SK-N-DZ (cell line): ENCODE results near the gene EVPL.
"Not testable (repeated sequence)": the region's sequence is repeated elsewhere in the genome, so short reads cannot be mapped to it uniquely, and the experiment has no call there.

Experiments
- DNase-seq: peaks from one replicate; pipeline ENCODE4 v3.0.0-alpha.2; 2015; ENCODE audit warnings: low spot score

EVPL gene

GRCh38 chr17:76048025-76048605 lies 21.0 kb upstream of the EVPL start:
- DNase-seq, result peak; percentile 93

- no peak for DNase-seq
These were observed 19.0 kb upstream of the EVPL start for GRCh38 chr17:76046064-76046463.

- not testable (repeated sequence) for DNase-seq
These were observed 17.4 kb upstream of the EVPL start for GRCh38 chr17:76044475-76045007.

GRCh38 chr17:76042868-76043267 lies 15.8 kb upstream of the EVPL start:
- DNase-seq, result not testable (repeated sequence)

- DNase-seq, result no peak
These were observed 13.3 kb upstream of the EVPL start for GRCh38 chr17:76040376-76040775.

GRCh38 chr17:76039121-76039520 lies 12.0 kb upstream of the EVPL start:
- DNase-seq, result no peak

GRCh38 chr17:76038050-76038449 lies 10.9 kb upstream of the EVPL start:
- DNase-seq, result no peak

- DNase-seq, result peak; percentile 64
These were observed 9.6 kb upstream of the EVPL start for GRCh38 chr17:76036497-76037261.

GRCh38 chr17:76034428-76035350 lies 7.6 kb upstream of the EVPL start:
- DNase-seq, result no peak

GRCh38 chr17:76033139-76033538 lies 6.0 kb upstream of the EVPL start:
- no peak for DNase-seq

GRCh38 chr17:76032780-76033108 lies 5.6 kb upstream of the EVPL start:
- no peak for DNase-seq

GRCh38 chr17:76032073-76032779 lies 5.1 kb upstream of the EVPL start:
- DNase-seq, result no peak

- DNase-seq, result no peak
These were observed 370 bp downstream of the EVPL start for GRCh38 chr17:76026714-76027158.

- no peak for DNase-seq
These were observed 1.8 kb downstream of the EVPL start for GRCh38 chr17:76025294-76025693.

GRCh38 chr17:76024353-76024752 lies 2.8 kb downstream of the EVPL start:
- DNase-seq, result no peak

- DNase-seq, result no peak
These were observed 3.2 kb downstream of the EVPL start for GRCh38 chr17:76023900-76024237.

GRCh38 chr17:76022973-76023899 lies 3.9 kb downstream of the EVPL start:
- no peak for DNase-seq

- peak; percentile 68 for DNase-seq
These were observed 4.8 kb downstream of the EVPL start for GRCh38 chr17:76022285-76022684.

GRCh38 chr17:76019833-76020467 lies 7.2 kb downstream of the EVPL start:
- DNase-seq, result no peak

- DNase-seq, result no peak
These were observed 8.3 kb downstream of the EVPL start for GRCh38 chr17:76018801-76019200.
